H9 (cell line): ENCODE measurements around the gene TIPARP. TPM values are rescaled to one million over a fixed set of nuclear protein-coding genes. Genes with fewer than 3 reads are reported as not detected.

Experiments
- DNase-seq: peaks from one replicate; pipeline ENCODE4 v3.0.0-alpha.2; 2017
- H2AFZ ChIP-seq: one replicate; pipeline ENCODE4 v1.6.1; 2013; ENCODE audit warnings: mild to moderate bottlenecking, low read length, control low read depth, moderate library complexity
- H2AK5ac ChIP-seq: 2 replicates; pipeline ENCODE4 v1.6.1; 2013; ENCODE audit warnings: low read length, control low read depth, mixed read lengths; ENCODE audit not compliant: insufficient read length
- H2BK120ac ChIP-seq: one replicate; pipeline ENCODE4 v1.6.1; 2013; ENCODE audit warnings: low read depth, mild to moderate bottlenecking, low read length, control low read depth, inconsistent platforms; ENCODE audit not compliant: poor library complexity, severe bottlenecking
- H2BK12ac ChIP-seq: 2 replicates; pipeline ENCODE4 v1.6.1; 2013; ENCODE audit warnings: low read length, control low read depth, mixed read lengths, low read depth; ENCODE audit not compliant: insufficient read length
- H2BK15ac ChIP-seq: 2 replicates; pipeline ENCODE4 v1.6.1; 2013; ENCODE audit warnings: low read depth, low read length, control low read depth
- H2BK20ac ChIP-seq: one replicate; pipeline ENCODE4 v1.6.1; 2013; ENCODE audit warnings: low read depth, mild to moderate bottlenecking, low read length, control low read depth, inconsistent platforms; ENCODE audit not compliant: poor library complexity, severe bottlenecking
- H2BK5ac ChIP-seq: 2 replicates; pipeline ENCODE4 v1.6.1; 2013; ENCODE audit warnings: low read length, control low read depth, mixed read lengths; ENCODE audit not compliant: insufficient read length
- H3K14ac ChIP-seq: 2 replicates; pipeline ENCODE4 v1.6.1; 2013; ENCODE audit warnings: low read length, control low read depth; ENCODE audit not compliant: insufficient read depth
- H3K18ac ChIP-seq: 2 replicates; pipeline ENCODE4 v1.6.1; 2013; ENCODE audit warnings: low read depth, mild to moderate bottlenecking, mixed read lengths, low read length, control low read depth; ENCODE audit not compliant: insufficient read length
- H3K23ac ChIP-seq: 2 replicates; pipeline ENCODE4 v1.6.1; 2013; ENCODE audit warnings: low read length, control low read depth, mixed read lengths, low read depth; ENCODE audit not compliant: insufficient read length
- H3K23me2 ChIP-seq: 2 replicates; pipeline ENCODE4 v1.6.1; 2013; ENCODE audit warnings: low read depth, mild to moderate bottlenecking, mixed read lengths, low read length, control low read depth; ENCODE audit not compliant: insufficient read length, poor library complexity, severe bottlenecking
- H3K27ac ChIP-seq: 2 replicates; pipeline ENCODE4 v1.5.1; 2013; ENCODE audit warnings: low read length, control low read depth, mixed read lengths, low read depth; ENCODE audit not compliant: insufficient read length
- H3K27me3 ChIP-seq: 2 replicates; pipeline ENCODE4 v1.6.1; 2013; ENCODE audit warnings: low read length, control low read depth, inconsistent platforms; ENCODE audit not compliant: insufficient read depth
- H3K4ac ChIP-seq: 2 replicates; pipeline ENCODE4 v1.6.1; 2013; ENCODE audit warnings: low read depth, mild to moderate bottlenecking, control low read depth, inconsistent platforms, low read length, moderate library complexity
- H3K4me1 ChIP-seq: 2 replicates; pipeline ENCODE4 v1.6.1; 2013; ENCODE audit warnings: low read length, control low read depth, inconsistent platforms; ENCODE audit not compliant: insufficient read depth
- H3K4me2 ChIP-seq: 2 replicates; pipeline ENCODE4 v1.6.1; 2013; ENCODE audit warnings: low read length, control low read depth, mixed read lengths; ENCODE audit not compliant: insufficient read length, insufficient read depth
- H3K56ac ChIP-seq: 2 replicates; pipeline ENCODE4 v1.6.1; 2013; ENCODE audit warnings: low read depth, mild to moderate bottlenecking, mixed read lengths, low read length, control low read depth; ENCODE audit not compliant: insufficient read length
- H3K79me1 ChIP-seq: 2 replicates; pipeline ENCODE4 v1.6.1; 2013; ENCODE audit warnings: low read depth, mild to moderate bottlenecking, moderate library complexity, low read length, control low read depth, inconsistent platforms; ENCODE audit not compliant: insufficient read depth, poor library complexity, severe bottlenecking
- H3K79me2 ChIP-seq: 2 replicates; pipeline ENCODE4 v1.6.1; 2013; ENCODE audit warnings: low read length, control low read depth, inconsistent platforms; ENCODE audit not compliant: insufficient read depth
- H3K9ac ChIP-seq: 2 replicates; pipeline ENCODE4 v1.6.1; 2013; ENCODE audit warnings: low read length, control low read depth, mixed read lengths; ENCODE audit not compliant: insufficient read length; ENCODE audit errors: extremely low read depth
- H3K9me3 ChIP-seq: one replicate; pipeline ENCODE4 v1.6.1; 2013; ENCODE audit warnings: low read depth, low read length, inconsistent platforms; ENCODE audit not compliant: control insufficient read depth
- H3T11ph ChIP-seq: one replicate; pipeline ENCODE4 v1.6.1; 2013; ENCODE audit warnings: mild to moderate bottlenecking, low read length, control low read depth, inconsistent platforms
- H4K20me1 ChIP-seq: one replicate; pipeline ENCODE4 v1.6.1; 2013; ENCODE audit not compliant: control insufficient read depth, insufficient read length, insufficient read depth
- H4K5ac ChIP-seq: 2 replicates; pipeline ENCODE4 v1.6.1; 2013; ENCODE audit warnings: low read depth, mild to moderate bottlenecking, mixed read lengths, low read length, control low read depth; ENCODE audit not compliant: insufficient read length
- H4K8ac ChIP-seq: replicated peaks from 2 replicates; pipeline ENCODE4 v1.6.1; 2013; ENCODE audit warnings: low read length, control low read depth, mixed read lengths, low read depth; ENCODE audit not compliant: insufficient read length
- H4K91ac ChIP-seq: 2 replicates; pipeline ENCODE4 v1.6.1; 2013; ENCODE audit warnings: low read depth, mild to moderate bottlenecking, moderate library complexity, mixed read lengths, low read length, control low read depth; ENCODE audit not compliant: insufficient read length
- H3K27ac Mint-ChIP-seq, 3 experiments: 2 replicates in 2 of 3; 3 replicates in 1 of 3; pipeline ENCODE4 v1.8.0; 2020 to 2021; ENCODE audit warnings: mixed read lengths in 3 of 3, mild to moderate bottlenecking in 1 of 3, moderate library complexity in 1 of 3
- H3K27me3 Mint-ChIP-seq: 2 replicates; pipeline ENCODE4 v1.8.0; 2021; ENCODE audit warnings: low read depth, mild to moderate bottlenecking, moderate library complexity, mixed read lengths
- H3K36me3 Mint-ChIP-seq, 3 experiments: 2 replicates in 2 of 3; 3 replicates in 1 of 3; pipeline ENCODE4 v1.8.0; 2020 to 2021; ENCODE audit warnings: low read depth in 3 of 3, mixed read lengths in 3 of 3; ENCODE audit not compliant: insufficient read depth in 1 of 3
- H3K4me1 Mint-ChIP-seq, 2 experiments: 2 replicates each; pipeline ENCODE4 v1.8.0; 2020; ENCODE audit warnings: mixed read lengths in 2 of 2
- H3K4me3 Mint-ChIP-seq, 2 experiments: 2 replicates in 1 of 2; 3 replicates in 1 of 2; pipeline ENCODE4 v1.8.0; 2020 to 2021; ENCODE audit warnings: mild to moderate bottlenecking in 2 of 2, mixed read lengths in 2 of 2, moderate library complexity in 1 of 2
- H3K9me3 Mint-ChIP-seq, 2 experiments: 2 replicates in 1 of 2; 3 replicates in 1 of 2; pipeline ENCODE4 v1.8.0; 2020; ENCODE audit warnings: mild to moderate bottlenecking in 2 of 2, mixed read lengths in 2 of 2, moderate library complexity in 1 of 2
- WGBS: extraction: QIAGEN DNeasy Blood & Tissue Kit; methylation state at CpG from one replicate; pipeline ENCODE4 v1.1.7; 2013; ENCODE audit warnings: missing lambda C conversion rate, low lambda C conversion rate, mixed read lengths; ENCODE audit not compliant: insufficient read length; ENCODE audit errors: extremely low coverage; 5-methylcytosine and 5-hydroxymethylcytosine counted together
- total RNA-seq: library from RNA; stranded (reverse); gene quantifications from 2 replicates; pipeline ENCODE4 v1.2.1, GENCODE V29; 2021
- TF ChIP-seq, protein P1 (sequence below): fragments of 200-600 bp; sonication (generic); conservative IDR thresholded peaks from 3 replicates; pipeline ENCODE4 v1.8.0; 2021; ENCODE audit warnings: antibody characterized with exemption, mild to moderate bottlenecking

TIPARP gene
- total RNA-seq, 1 experiment from 2014 or later, result 5.9 TPM

DNA sequence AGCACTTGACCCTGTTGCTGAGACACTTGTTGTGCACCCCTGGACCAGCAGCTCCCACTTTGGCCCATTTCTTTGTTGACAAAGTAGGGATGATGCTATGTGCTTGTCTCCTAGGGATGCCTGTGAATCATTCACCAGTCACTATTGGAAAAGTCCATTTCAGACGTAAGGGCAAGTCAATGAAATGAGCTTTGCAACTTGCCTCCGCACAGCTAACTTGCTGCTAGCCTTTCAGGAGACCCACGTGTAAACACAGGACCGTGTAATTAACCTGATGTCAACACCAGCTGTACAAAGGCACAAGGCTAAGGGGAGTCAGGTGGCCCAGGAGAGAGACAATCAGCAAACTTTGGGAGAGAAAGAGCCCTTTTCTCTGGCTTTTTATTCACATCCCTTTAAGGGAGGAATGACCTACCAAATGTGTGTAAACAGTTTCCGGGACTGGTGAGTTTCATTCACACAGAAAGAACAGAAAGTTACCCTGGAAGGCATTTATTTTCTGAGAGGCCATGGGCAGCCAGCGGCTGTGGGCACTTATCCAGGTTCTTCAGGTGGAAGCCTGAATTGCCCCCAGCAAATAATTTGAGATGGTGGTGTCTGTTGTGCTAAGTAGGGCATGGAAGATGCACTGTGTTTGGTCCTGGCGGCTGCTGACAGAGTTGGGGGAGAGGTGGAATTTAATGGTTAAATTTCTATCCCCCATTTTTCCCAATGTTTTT, 54.0 kb downstream of the TIPARP start:
- Histone ChIP-seq H3K27me3 (no peaks in the 10 kb centered on the region), H2BK15ac (no peak overlapping the region), H3K9me3 (no peaks in the 10 kb centered on the region), H3T11ph (no peak overlapping the region), H3K23ac (no peak overlapping the region), H3K4me2 (no peak overlapping the region), H4K8ac (no peak overlapping the region), H4K91ac (no peak overlapping the region), H3K4ac (no peak overlapping the region), H2BK5ac (no peak overlapping the region), H3K79me2 (no peaks in the 10 kb centered on the region), H2BK120ac (no peak overlapping the region), H2AFZ (no peak overlapping the region), H3K4me1 (no peaks in the 10 kb centered on the region), H2BK12ac (no peak overlapping the region), H3K27ac (no peak overlapping the region), H3K23me2 (no peaks in the 10 kb centered on the region), H3K14ac (no peak overlapping the region), H4K20me1 (no peaks in the 10 kb centered on the region), H2BK20ac (no peak overlapping the region), H3K79me1 (no peaks in the 10 kb centered on the region), H4K5ac (no peak overlapping the region), H3K18ac (no peak overlapping the region), H2AK5ac (no peak overlapping the region), H3K56ac (no peak overlapping the region), H3K9ac (no peak overlapping the region)
- no peak for DNase-seq
- Mint-ChIP-seq H3K9me3 (no peaks in the 10 kb centered on the region), H3K4me1 (peaks cover 5 to 8% of the 10 kb centered on the region in 2 experiments), H3K27me3 (no peaks in the 10 kb centered on the region), H3K36me3 (no peaks in the 10 kb centered on the region), H3K4me3 (no peak overlapping the region), H3K27ac (no peak overlapping the region; a peak in 2 of 7 replicates)
- WGBS, result no CpG with 5 or more reads among the region's 7 CpGs
- TF ChIP-seq, protein P1, sequence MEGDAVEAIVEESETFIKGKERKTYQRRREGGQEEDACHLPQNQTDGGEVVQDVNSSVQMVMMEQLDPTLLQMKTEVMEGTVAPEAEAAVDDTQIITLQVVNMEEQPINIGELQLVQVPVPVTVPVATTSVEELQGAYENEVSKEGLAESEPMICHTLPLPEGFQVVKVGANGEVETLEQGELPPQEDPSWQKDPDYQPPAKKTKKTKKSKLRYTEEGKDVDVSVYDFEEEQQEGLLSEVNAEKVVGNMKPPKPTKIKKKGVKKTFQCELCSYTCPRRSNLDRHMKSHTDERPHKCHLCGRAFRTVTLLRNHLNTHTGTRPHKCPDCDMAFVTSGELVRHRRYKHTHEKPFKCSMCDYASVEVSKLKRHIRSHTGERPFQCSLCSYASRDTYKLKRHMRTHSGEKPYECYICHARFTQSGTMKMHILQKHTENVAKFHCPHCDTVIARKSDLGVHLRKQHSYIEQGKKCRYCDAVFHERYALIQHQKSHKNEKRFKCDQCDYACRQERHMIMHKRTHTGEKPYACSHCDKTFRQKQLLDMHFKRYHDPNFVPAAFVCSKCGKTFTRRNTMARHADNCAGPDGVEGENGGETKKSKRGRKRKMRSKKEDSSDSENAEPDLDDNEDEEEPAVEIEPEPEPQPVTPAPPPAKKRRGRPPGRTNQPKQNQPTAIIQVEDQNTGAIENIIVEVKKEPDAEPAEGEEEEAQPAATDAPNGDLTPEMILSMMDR, result no peak
